ENCODE results near the gene LPAR2.
"Not testable (repeated sequence)": the region's sequence is repeated elsewhere in the genome, so short reads cannot be mapped to it uniquely, and the experiment has no call there.

The LPAR2 gene

GRCh38 chr19:19632661-19633060 lies 4.6 kb upstream of the LPAR2 start:
- no peak for DNase-seq (ENCODE audit: low read depth in 1 of 2, low spot score in 1 of 2)

DNA sequence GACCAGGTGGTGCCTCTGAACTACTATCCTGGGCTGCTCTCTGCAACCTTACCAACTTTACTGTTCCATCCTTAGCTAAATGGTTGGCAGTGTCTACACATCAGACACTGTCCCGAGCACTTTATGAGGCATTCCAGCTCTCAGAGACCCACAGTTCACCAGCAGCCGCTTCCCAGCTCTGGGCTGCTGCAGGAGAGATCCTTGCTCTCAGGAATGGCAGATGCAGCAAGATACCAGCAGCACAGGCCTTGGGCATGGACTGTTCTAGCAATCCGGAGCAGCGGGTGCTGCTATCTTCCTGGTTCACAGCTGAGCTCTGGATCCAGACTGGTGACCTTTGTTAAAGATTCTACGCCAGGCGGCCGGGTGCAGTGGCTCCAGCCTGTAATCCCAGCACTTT lies 3.3 kb upstream of the LPAR2 start:
- DNase-seq (ENCODE audit: low read depth in 1 of 2, low spot score in 1 of 2): no peak

DNA sequence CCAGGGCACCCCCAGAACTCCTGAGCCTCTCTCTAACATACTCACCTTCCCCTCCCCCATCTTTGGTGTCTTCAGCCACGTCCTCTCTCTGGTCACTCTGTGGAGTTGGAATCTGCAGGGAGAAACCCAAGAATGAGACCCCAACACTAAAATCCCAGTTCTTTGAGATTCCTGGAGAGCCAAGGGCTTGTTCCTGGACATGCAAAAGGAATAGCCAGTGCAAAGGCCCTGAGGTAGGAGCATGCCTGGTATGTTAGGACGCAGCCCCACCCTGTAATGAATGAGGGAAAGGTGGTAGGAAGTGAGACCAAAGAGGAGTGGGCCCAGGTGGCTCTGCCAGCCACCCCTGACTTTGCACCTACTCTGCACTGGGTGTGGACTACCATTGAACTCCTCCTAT lies 2.4 kb upstream of the LPAR2 start:
- no peak for DNase-seq (ENCODE audit: low read depth in 1 of 2, low spot score in 1 of 2)

GRCh38 chr19:19630062-19630414 lies 2.0 kb upstream of the LPAR2 start:
- no peak for DNase-seq (ENCODE audit: low read depth in 1 of 2, low spot score in 1 of 2)

DNA sequence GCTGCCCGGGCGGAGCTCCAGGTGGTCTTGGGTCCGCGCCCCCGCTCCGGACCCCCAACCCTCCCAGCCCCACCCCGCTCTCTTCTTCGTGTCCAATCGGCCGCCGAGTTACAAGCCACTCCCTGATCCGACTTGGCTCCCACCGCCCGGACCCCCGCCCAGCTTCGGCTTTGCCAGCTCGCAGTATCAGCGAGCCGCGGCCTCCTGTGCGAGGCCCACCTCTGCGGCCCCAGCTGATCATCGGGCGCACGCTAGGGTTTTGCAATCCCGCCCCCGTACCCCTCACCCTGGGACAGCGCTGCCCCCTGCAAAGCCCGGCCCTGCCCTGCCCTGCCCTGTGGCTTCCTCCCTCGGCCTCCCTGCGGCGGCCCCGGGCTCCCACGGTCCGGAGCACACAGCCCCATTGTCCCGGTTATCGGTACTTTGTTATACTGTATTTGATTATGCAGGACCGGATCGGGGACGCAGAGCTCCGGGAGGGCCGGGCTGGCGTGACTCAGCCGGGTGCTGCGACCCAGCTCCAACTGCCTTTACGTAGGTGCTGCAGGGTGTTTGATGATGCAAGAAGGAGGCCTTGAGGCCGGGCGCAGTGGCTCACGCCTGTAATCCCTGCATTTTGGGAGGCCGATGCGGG lies 598 bp upstream of the LPAR2 start:
- peak in 1 of 2 donors; percentile 10 for DNase-seq (ENCODE audit: low read depth in 1 of 2, low spot score in 1 of 2)

GRCh38 chr19:19626516-19627472 lies 1.2 kb downstream of the LPAR2 start:
- no peak for DNase-seq (ENCODE audit: low read depth in 1 of 2, low spot score in 1 of 2)

DNA sequence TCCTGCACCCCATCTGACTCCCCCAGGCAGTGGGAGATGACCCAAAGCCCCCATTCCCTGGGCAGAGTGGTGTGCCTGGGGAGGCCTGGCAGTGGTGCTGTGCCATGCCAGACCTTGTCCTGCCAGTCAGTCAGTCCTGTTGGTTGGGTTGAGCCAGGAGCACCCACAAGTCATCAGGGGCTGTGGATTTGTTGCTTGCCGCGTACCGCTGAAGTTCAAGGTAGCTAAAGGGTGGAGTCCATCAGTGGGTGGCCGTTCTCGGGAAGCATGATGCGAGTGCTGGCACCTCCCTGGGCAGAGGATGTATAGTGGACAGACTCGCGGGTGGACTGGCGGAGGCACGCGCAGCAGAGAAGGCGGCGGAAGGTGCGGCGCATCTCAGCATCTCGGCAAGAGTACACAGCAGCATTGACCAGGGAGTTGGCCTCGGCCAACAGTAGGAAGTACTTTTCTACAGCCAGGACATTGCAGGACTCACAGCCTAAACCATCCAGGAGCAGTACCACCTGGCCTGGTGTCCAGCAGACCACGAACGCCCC lies 3.9 kb downstream of the LPAR2 start:
- DNase-seq (ENCODE audit: low read depth in 1 of 2, low spot score in 1 of 2): no peak

GRCh38 chr19:19623383-19623782 lies 4.6 kb downstream of the LPAR2 start:
- DNase-seq (ENCODE audit: low read depth in 1 of 2, low spot score in 1 of 2): no peak

DNA sequence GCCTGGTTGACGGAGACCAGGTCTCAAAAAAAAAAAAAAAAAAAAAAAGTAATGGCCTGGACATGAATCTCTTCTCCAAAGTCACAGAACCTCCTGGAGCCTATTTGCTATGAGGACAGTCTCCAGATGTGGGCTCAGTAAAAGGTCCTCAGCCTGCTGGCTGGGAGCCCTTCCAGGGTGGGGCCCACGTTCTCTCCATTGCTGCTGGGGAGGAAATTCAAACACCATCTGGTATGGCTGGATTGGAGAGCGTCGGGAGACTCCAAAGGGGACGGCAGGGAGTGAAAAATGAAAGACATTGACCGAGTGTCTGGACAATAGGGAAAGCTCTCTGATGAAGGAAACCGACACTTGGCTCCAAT lies 8.2 kb downstream of the LPAR2 start:
- no peak for DNase-seq (ENCODE audit: low read depth in 1 of 2, low spot score in 1 of 2)

DNA sequence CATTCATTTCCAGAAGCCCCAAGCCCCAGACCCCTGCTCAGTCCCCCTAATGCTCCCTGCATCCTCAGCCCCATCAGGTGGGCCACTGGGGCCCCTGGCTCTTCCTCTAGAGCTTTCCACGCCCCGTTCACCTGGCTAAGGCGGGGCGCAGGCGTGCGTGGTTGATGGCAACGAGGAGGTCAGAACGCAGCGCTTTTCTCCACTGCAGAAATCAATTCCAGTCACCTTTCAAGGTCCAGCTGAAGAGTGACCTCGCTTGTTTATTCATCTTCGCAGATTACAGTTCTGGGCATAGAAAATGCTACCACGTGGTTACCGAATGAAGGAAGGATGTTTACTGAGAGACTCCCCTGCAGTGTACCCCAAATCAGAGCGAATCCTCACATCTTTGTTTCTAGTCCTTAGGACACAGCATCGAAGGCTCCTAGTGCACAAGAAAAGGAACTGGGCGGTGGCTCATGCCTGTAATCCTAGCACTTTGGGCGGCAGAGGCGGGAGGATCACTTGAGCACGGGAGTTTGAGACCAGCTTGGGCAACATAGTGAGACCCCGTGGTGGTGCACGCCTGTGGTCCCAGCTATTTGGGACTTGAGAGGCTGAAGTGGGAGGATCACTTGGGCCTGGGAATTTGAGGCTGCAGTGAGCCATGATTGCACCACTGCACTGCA lies 8.7 kb downstream of the LPAR2 start:
- DNase-seq (ENCODE audit: low read depth in 1 of 2, low spot score in 1 of 2): no peak

GRCh38 chr19:19618219-19619051 lies 9.6 kb downstream of the LPAR2 start, which contains the start of gene PBX4:
TSS of gene PBX4 (minus strand) at chr19:19618687. CDS start at chr19:19618629, 58 bp downstream.
- peak; percentile 97 to 98 for DNase-seq (ENCODE audit: low read depth in 1 of 2, low spot score in 1 of 2)

- DNase-seq (ENCODE audit: low read depth in 1 of 2, low spot score in 1 of 2): no peak
Measured at GRCh38 chr19:19615086-19615485, 12.9 kb downstream of the LPAR2 start.

DNA sequence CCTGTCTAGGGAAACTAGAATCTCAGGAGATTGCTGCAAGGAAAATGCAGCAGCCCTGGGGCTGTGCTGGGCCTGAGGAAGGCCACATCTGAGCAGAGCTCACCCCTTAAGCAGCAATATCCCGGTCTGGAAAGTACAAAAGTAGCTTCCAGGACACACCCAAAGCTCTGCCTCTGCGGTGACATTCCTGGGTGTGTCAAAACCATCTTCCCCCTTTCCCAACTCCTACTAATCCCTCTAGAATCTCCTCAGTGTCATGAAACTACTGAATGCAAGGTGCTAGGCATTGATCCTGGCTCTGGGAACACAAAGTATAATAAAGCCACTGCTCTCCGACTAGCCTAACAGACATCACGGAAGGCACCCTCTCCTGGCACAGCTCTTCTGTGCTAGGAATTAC lies 14.5 kb downstream of the LPAR2 start:
- DNase-seq (ENCODE audit: low read depth in 1 of 2, low spot score in 1 of 2): no peak

DNA sequence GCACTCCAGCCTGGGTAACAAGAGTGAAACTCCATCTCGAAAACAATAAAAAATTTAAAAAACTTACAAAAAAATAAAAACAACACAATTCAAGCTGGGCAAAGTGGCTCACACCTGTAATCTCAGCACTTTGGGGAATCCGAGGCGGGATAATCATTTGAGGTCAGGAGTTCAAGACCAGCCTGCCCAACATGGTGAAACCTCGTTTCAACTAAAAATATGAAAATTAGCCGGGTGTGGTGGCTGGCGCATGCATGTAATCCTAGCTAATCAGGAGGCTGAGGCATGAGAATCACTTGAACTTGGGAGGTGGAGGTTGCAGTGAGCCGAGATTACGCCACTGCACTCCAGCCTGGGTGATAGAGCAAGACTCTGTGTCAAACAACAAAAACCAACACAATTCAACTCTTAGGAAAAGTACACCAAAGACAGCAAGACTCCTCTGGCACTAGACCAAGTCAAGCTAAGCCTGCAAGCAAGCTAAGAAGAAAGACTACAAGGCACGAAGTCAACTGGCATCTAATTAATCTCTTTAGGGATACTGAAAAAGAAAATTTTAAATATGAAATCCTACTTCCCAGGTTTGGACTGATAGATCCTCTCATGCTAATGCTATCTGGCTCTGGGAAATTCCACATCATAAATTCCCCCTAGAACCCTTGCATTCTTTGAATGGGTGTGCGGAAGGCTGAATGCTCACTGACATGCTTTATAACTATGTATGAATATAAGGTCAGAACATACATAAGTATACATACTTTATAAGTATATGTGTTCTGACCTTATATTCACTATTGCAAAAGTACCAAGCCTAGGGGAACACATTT lies 17.4 kb downstream of the LPAR2 start:
- no peak for DNase-seq (ENCODE audit: low read depth in 1 of 2, low spot score in 1 of 2)

GRCh38 chr19:19606686-19607085 lies 21.3 kb downstream of the LPAR2 start:
- DNase-seq (ENCODE audit: low read depth in 1 of 2, low spot score in 1 of 2): not testable (repeated sequence)

DNA sequence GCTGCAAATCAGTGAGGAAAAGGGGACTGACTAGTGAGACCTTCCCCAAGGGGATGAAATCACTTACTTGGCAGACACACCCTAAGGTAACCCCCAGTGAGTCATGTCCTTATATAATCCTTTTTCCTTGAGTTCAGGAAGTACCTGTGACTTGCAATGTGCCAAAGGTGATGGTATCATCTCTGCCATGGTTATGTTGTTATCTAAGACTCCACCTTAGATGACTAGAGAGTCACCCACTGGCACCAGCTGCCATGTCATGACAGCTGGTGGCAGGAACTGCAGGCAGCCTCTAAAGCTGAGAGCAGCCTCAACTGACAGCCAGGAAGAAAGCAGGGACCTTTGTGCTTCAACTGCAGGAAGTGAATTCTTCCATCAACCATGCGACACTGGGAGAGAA lies 22.0 kb downstream of the LPAR2 start:
- no peak for DNase-seq (ENCODE audit: low read depth in 1 of 2, low spot score in 1 of 2)

DNA sequence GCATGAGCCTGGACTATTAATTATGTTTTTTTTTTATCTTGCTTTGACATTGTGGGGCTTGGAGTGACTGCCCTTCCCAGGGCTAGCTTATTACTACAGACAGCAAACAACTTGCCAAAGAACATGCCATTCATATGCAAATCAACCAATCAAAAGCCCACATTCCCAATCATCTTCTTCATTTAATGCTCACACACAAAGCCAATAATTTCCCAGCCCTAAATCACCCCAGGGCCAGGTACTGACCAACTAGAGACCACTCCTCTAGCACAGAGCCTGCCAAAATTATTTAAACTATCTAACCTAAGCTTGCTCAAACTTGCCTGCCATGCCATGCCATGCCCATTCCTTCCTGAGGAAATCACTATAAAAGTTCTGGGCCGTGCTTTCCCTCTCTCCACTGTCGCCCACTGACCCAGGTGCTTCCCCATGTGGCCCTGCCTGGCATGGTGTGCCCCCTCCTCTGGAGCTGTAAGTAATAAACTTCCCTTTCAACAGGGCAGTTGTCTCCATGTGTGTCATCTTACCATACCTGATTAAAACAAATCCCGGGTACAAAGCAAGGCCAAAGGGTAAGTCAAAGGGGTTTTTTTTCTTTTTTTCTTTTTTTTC lies 25.2 kb downstream of the LPAR2 start:
- no peak for DNase-seq (ENCODE audit: low read depth in 1 of 2, low spot score in 1 of 2)

GRCh38 chr19:19602136-19602712 lies 25.8 kb downstream of the LPAR2 start:
- DNase-seq (ENCODE audit: low read depth in 1 of 2, low spot score in 1 of 2): no peak

- DNase-seq (ENCODE audit: low read depth in 1 of 2, low spot score in 1 of 2): no peak
Measured at GRCh38 chr19:19600793-19601330, 27.2 kb downstream of the LPAR2 start.
